GM19395 (cell line): ENCODE measurements around the gene GTPBP2.

ENCODE experiments used
- ATAC-seq: cut with Tn5 transposase; IDR thresholded peaks from one replicate; pipeline ENCODE4 v1.9.1; 2021; ENCODE audit warnings: mild to moderate bottlenecking, moderate library complexity; ENCODE audit not compliant: unreplicated experiment

The GTPBP2 gene

DNA sequence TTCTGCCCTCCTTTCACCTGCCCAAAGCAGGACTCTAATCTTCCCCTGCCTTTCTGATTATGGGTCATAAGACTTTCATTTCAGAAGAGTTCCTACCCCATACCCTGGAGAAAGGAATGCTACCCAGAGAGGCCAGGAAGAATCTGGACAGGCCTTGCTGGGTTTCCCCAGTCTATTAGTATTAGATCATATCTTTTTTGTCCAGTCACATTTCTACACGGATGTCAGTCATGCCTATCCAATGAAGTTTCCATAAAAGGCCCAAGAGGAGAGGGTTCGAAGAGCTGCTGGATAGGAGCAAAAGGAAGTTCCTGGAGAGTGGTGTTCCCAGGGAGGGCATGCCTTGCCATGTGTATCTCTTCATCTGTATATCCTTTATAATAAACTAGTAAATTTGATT lies 49.9 kb downstream of the GTPBP2 start:
- no peak for ATAC-seq

DNA sequence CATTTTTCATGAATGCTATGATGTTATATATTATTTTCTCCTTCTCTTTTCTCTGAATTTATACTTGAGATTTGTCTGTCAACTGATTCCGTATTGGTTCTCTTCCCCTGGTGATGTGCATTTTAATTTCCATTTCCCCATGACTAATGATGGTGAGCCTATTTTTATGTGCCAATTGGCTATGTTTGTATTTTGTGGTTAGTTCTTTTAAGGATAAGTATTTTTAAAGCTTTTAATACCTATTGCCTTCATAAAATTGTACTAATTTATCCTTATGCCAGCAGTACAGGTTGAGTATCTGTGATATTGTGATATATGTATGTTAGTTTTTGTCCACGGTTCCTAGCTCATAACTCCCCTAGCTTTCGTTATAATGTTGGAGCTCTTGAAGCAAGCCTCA lies 50.3 kb downstream of the GTPBP2 start:
- ATAC-seq = no peak

DNA sequence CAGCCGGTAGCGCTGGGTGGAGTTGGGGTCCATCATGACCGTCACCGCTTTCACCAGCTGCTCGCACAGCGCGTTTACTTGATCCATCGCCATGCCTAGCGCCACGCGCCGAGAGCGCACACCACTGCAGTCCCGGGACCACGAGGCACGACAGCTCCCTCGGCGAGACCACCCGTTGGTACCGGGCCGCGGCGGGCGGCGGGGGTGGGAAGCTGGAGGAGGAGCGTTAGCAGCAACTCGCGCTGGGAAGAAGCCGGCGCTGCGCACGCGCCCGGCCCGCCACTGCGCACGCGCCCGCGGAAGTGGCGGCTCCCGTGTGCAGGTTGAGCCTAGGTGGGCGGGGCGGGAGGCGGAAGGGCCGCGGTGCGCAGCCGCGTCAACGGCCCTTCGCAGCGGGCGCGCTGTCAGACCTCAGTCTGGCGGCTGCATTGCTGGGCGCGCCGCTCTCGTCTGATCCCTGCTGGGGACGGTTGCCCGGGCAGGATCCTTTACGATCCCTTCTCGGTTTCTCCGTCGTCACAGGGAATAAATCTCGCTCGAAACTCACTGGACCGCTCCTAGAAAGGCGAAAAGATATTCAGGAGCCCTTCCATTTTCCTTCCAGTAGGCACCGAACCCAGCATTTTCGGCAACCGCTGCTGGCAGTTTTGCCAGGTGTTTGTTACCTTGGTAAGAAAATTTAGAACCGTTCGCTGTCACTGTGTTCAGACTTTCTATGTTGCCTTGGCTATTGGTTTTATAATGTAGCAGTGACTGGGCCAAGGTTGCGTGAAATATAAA lies 53.1 kb downstream of the GTPBP2 start, which contains the start of the genes POLH and XPO5:
Gene POLH (plus strand): TSS at position 414 of the 780 bp plus-strand sequence. CDS start 6,135 bp downstream, outside the sequence.
Gene XPO5 (minus strand): TSS at position 267 of the 780 bp plus-strand sequence. CDS start 174 bp downstream, at position 93.
- peak; percentile 83 for ATAC-seq

- ATAC-seq = peak; percentile 27
Measured at GRCh38 chr6:43575105-43575771, 53.8 kb downstream of the GTPBP2 start.

DNA sequence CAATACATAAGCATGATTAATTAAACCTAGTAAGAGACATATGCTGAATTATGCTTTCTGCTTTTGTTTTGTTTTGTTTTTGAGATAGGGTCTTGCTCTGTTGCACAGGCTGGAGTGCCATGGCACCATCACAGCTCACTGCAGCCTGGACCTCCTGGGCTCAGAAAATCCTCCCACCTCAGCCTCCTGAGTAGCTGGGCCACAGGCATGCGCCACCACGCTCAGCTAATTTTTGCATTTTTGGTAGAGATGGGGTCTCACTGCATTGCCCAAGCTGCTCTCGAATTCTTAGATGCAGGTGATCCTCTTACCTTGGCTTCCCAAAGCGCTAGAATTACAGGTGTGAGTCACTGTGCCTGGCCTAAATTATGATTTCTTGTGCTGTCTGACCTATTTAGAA lies 57.0 kb downstream of the GTPBP2 start:
- no peak for ATAC-seq

DNA sequence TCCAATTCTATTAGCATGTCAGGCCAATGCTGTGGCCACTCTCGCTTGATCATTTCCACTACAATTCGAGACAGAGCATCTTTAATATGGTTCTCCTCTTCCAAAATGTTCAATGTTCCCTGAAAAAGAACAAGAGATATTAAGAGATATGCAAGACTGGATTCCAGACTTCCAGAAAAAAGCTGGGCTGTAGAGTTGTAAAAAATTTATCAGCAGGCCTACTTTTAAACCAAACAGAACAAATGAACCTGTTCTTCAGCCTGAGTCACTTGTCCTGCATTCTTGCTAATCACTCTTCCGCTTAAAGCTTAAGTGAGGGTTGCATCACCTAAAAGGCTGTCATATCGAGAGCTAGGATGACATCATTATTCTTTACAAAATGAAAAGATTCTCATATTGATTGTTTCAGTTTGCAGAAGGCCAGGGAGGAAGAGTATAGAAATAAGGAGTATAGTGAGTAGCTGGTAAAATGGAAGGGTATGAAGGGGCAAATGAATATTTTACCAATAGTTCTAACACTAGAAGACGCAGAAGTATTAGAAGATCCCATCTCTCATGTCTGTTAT lies 58.1 kb downstream of the GTPBP2 start:
- ATAC-seq = no peak
